Measurements from ENCODE around the gene SFXN5.

DNA sequence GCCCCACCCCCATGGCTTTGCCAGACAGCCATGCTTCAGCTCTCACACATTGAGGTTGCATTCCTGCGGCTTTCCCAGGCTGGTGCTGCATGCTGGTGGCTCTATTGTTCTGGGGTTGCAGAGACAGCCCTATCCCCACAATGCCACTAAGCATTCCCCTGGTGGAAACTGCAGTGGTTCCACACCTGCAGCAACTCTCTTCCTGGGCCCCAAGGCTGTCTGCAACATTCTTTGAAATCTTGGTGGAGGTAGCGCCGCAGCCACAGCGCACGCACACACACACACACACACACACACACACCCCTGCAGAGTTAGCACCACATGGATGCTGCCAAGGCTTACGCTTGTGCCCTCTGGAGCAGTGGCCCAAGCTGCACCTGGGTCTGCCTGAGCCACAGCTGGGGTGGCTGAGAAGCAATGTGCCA, 21.4 kb downstream of the SFXN5 start:
- TF ChIP-seq, protein P1, sequence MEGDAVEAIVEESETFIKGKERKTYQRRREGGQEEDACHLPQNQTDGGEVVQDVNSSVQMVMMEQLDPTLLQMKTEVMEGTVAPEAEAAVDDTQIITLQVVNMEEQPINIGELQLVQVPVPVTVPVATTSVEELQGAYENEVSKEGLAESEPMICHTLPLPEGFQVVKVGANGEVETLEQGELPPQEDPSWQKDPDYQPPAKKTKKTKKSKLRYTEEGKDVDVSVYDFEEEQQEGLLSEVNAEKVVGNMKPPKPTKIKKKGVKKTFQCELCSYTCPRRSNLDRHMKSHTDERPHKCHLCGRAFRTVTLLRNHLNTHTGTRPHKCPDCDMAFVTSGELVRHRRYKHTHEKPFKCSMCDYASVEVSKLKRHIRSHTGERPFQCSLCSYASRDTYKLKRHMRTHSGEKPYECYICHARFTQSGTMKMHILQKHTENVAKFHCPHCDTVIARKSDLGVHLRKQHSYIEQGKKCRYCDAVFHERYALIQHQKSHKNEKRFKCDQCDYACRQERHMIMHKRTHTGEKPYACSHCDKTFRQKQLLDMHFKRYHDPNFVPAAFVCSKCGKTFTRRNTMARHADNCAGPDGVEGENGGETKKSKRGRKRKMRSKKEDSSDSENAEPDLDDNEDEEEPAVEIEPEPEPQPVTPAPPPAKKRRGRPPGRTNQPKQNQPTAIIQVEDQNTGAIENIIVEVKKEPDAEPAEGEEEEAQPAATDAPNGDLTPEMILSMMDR (IDR thresholded peaks at IDR 0.05; ENCODE audit: insufficient read depth, low read length, poor library complexity, severe bottlenecking) = no peak
- no peak for TF ChIP-seq EZH2phosphoT487 (conservative IDR thresholded peaks at IDR 0.05; ENCODE audit: low read length)
